Panc1 (cell line): Measurements from ENCODE around the gene TXNRD1. TPM values are rescaled to one million over a fixed set of nuclear protein-coding genes. Genes with fewer than 3 reads are reported as not detected.

Experiments
- ATAC-seq: fragments of 200-7000 bp; cut with Tn5 transposase; 2 replicates; pipeline ENCODE4 v1.9.1; 2020; ENCODE audit warnings: mild to moderate bottlenecking, moderate library complexity
- BruUV-seq: library from RNA; stranded (reverse); fragments of 400-500 nt; replicated peaks from 2 replicates; lab custom pipeline; 2021; lab: Mats Ljungman, UMichigan
- CTCF ChIA-PET: fragments of 300-600 bp; sonication (Branson Sonifier 250); formaldehyde crosslinking; loops from one replicate; lab custom pipeline; 2022; ENCODE audit warnings: antibody characterized with exemption; lab: Charles Lee
- POLR2A ChIA-PET: fragments of 300-600 bp; sonication (Branson Sonifier 250); formaldehyde crosslinking; loops from one replicate; lab custom pipeline; 2022; ENCODE audit warnings: antibody characterized with exemption; lab: Charles Lee
- DNase-seq: peaks from one replicate; pipeline ENCODE4 v3.0.0-alpha.2; 2010; ENCODE audit warnings: low read depth, low spot score
- H3K27ac ChIP-seq: 2 replicates; pipeline ENCODE4 v1.5.1; 2011; ENCODE audit warnings: mild to moderate bottlenecking, low read length, inconsistent platforms
- H3K27me3 ChIP-seq: fragments of 200-500 bp; sonication (Bioruptor generic); 2 replicates; pipeline ENCODE4 v1.6.0; 2014; ENCODE audit warnings: low read length, inconsistent platforms; ENCODE audit not compliant: control insufficient read depth, insufficient read depth
- H3K36me3 ChIP-seq: fragments of 200-500 bp; sonication (Bioruptor generic); 2 replicates; pipeline ENCODE4 v1.5.1; 2014; ENCODE audit warnings: inconsistent platforms, mild to moderate bottlenecking, low read length, moderate library complexity; ENCODE audit not compliant: control insufficient read depth, insufficient read depth
- H3K4me1 ChIP-seq: 2 replicates; pipeline ENCODE4 v1.5.1; 2011; ENCODE audit warnings: inconsistent platforms, mild to moderate bottlenecking, low read length, moderate library complexity; ENCODE audit not compliant: control insufficient read depth, insufficient read depth
- H3K4me3 ChIP-seq, 2 experiments: 2 replicates each; pipeline ENCODE4 v1.5.1; 2011 to 2012; ENCODE audit warnings: low read depth in 2 of 2, low read length in 2 of 2, mild to moderate bottlenecking in 2 of 2, inconsistent platforms in 1 of 2, moderate library complexity in 1 of 2
- H3K9me3 ChIP-seq: fragments of 200-500 bp; sonication (Bioruptor generic); 2 replicates; pipeline ENCODE4 v1.5.1; 2014; ENCODE audit warnings: low read depth, mild to moderate bottlenecking, inconsistent platforms, low read length, moderate library complexity; ENCODE audit not compliant: control insufficient read depth, insufficient read depth
- CTCF ChIP-seq: fragments of 450-650 bp; IDR thresholded peaks from 2 replicates; pipeline ENCODE4 v1.5.1; 2017; ENCODE audit warnings: mild to moderate bottlenecking
- POLR2AphosphoS5 ChIP-seq: IDR thresholded peaks from 2 replicates; pipeline ENCODE4 v1.6.1; 2012; ENCODE audit warnings: mild to moderate bottlenecking, low read depth, low read length, moderate library complexity
- REST ChIP-seq, 2 experiments: IDR thresholded peaks; 2 replicates each; pipeline ENCODE4 v1.6.1; 2011 to 2012; ENCODE audit warnings: low read depth in 2 of 2, control low read depth in 1 of 2, low read length in 1 of 2, mild to moderate bottlenecking in 1 of 2, moderate library complexity in 1 of 2; ENCODE audit not compliant: insufficient read depth in 1 of 2
- SIN3A ChIP-seq: IDR thresholded peaks from 2 replicates; pipeline ENCODE4 v1.6.1; 2012; ENCODE audit warnings: low read depth, mild to moderate bottlenecking, low read length, moderate library complexity, borderline replicate concordance; ENCODE audit not compliant: insufficient read depth
- TCF7L2 ChIP-seq: IDR thresholded peaks from 2 replicates; pipeline ENCODE4 v1.6.1; 2011; ENCODE audit warnings: mild to moderate bottlenecking, low read depth, low read length, inconsistent platforms
- in situ Hi-C: cut with HindIII; loops from 2 replicates; pipeline ENCODE4 v1.10.0; 2016; ENCODE audit warnings: low sequenced_read_pairs, low pct_unique_long_range_greater_than_20kb
- intact Hi-C: fragments of 100-400 bp; cut with micrococcal nuclease; formaldehyde crosslinking; loops from one replicate; pipeline ENCODE4 v1.10.0; 2022; ENCODE audit not compliant: unreplicated experiment
- total RNA-seq: library from RNA; stranded (reverse); gene quantifications from one replicate; pipeline ENCODE4 v1.2.1, GENCODE V29; 2021; ENCODE audit not compliant: unreplicated experiment

The TXNRD1 gene
- total RNA-seq, 1 experiment from 2014 or later = 348 TPM

DNA sequence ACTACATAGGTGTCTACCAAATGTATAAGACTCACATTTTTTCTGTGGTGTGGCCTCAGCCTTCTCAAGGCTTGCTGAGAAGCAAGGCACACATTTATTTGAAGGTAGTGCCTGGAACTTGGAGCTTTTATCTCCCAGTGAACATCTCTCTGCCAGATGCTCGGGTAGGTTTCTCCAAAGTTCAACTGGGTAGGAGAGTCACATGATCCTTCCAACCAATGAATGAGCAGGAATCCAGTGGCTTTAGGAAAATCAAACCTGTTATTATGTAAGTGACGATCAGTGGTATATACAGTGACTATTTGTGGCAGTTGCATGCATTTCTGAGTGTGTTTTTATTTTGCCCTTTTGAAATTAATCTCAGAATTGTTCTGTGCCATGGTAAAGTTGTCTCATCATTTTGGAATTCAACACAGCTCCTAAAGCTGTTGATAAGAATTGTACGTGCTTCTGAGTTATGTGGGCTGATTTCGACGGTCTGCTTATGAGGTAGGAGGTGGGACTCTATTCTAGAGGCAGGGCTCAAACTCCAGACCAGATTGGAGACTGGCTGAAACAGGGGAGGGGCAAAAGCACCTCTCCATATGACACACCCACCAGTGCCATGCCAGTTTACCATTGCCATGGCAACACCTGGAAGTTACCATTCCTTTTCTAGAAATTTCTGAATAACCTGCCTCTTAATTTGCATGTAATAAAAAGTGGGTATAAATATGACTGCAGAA, 145.6 kb downstream of the TXNRD1 start:
- no peak for DNase-seq
- no peak for TF ChIP-seq POLR2AphosphoS5
- no peak for TF ChIP-seq SIN3A
- TF ChIP-seq TCF7L2 = no peak
- no peak for TF ChIP-seq REST (IDR thresholded peaks at IDR 0.05; ENCODE audit: insufficient read depth in 1 of 2, low read depth in 2 of 2, low read length in 1 of 2)
- TF ChIP-seq CTCF = no peak

GRCh38 chr12:104365921-104366410, 150.4 kb downstream of the TXNRD1 start:
- TF ChIP-seq CTCF = no peak
- no peak for TF ChIP-seq POLR2AphosphoS5
- no peak for TF ChIP-seq REST (IDR thresholded peaks at IDR 0.05; ENCODE audit: insufficient read depth in 1 of 2, low read depth in 2 of 2, low read length in 1 of 2)
- no peak for TF ChIP-seq TCF7L2
- no peak for TF ChIP-seq SIN3A
- POLR2A ChIA-PET = no interaction called here

More for the DNA sequence above, 145.6 kb downstream of the TXNRD1 start:
- Histone ChIP-seq H3K36me3 (no peaks in the 10 kb centered on the region), H3K4me1 (peaks cover 5% of the 10 kb centered on the region), H3K27ac (no peak overlapping the region), H3K9me3 (no peaks in the 10 kb centered on the region), H3K27me3 (no peaks in the 10 kb centered on the region), H3K4me3 (no peak overlapping the region)
- ChIA-PET POLR2A (no interaction called here), CTCF (no interaction called here)
- no TSS peak for BruUV-seq
- in situ Hi-C loops (no loop called here), intact Hi-C loops (no loop called here)
- ATAC-seq = no peak

More at GRCh38 chr12:104365921-104366410, 150.4 kb downstream of the TXNRD1 start:
- Histone ChIP-seq H3K4me1 (no peaks in the 10 kb centered on the region; the same call in 1 of the 2 replicates), H3K27me3 (no peaks in the 10 kb centered on the region), H3K9me3 (peaks cover 6% of the 10 kb centered on the region; the same call in 1 of the 2 replicates), H3K4me3 (no peak overlapping the region), H3K27ac (no peak overlapping the region), H3K36me3 (no peaks in the 10 kb centered on the region)
- CTCF ChIA-PET = interaction anchor here (0.7 kb wide), 1 partner anchor 459 kb away, joined by 3 read pairs; no protein-coding TSS in a partner anchor
- in situ Hi-C loops (no loop called here), intact Hi-C loops (no loop called here)
- DNase-seq = no peak
- BruUV-seq = no TSS peak
- no peak for ATAC-seq
